ENCODE data around the gene PRPSAP1.

The PRPSAP1 gene

GRCh38 chr17:76353599-76354316, at the start of gene PRPSAP1:
PRPSAP1 (minus strand) TSS chr17:76353916; CDS start chr17:76353703, 213 bp downstream.
- peak; percentile 89 for DNase-seq (ENCODE audit: low read depth)

GRCh38 chr17:76402711-76403110, 49.0 kb upstream of the PRPSAP1 start:
- no peak for DNase-seq (ENCODE audit: low read depth)

GRCh38 chr17:76399175-76400172, 45.8 kb upstream of the PRPSAP1 start:
- no peak for DNase-seq (ENCODE audit: low read depth)

GRCh38 chr17:76398523-76399174, 44.9 kb upstream of the PRPSAP1 start:
- no peak for DNase-seq (ENCODE audit: low read depth)

GRCh38 chr17:76397687-76398522, 44.2 kb upstream of the PRPSAP1 start:
- peak; percentile 37 for DNase-seq (ENCODE audit: low read depth)

- no peak for DNase-seq (ENCODE audit: low read depth)
These were observed 43.5 kb upstream of the PRPSAP1 start for GRCh38 chr17:76397184-76397583.

- no peak for DNase-seq (ENCODE audit: low read depth)
These were observed 42.3 kb upstream of the PRPSAP1 start for GRCh38 chr17:76395980-76396379.

- no peak for DNase-seq (ENCODE audit: low read depth)
These were observed 40.5 kb upstream of the PRPSAP1 start for GRCh38 chr17:76394166-76394565.

GRCh38 chr17:76391200-76391715, 37.5 kb upstream of the PRPSAP1 start:
- no peak for DNase-seq (ENCODE audit: low read depth)

GRCh38 chr17:76390003-76390421, 36.3 kb upstream of the PRPSAP1 start:
- no peak for DNase-seq (ENCODE audit: low read depth)

- DNase-seq (ENCODE audit: low read depth) = no peak
These were observed 35.5 kb upstream of the PRPSAP1 start for GRCh38 chr17:76388966-76389888.

GRCh38 chr17:76386966-76387765, 33.5 kb upstream of the PRPSAP1 start:
- no peak for DNase-seq (ENCODE audit: low read depth)

GRCh38 chr17:76385892-76386786, 32.4 kb upstream of the PRPSAP1 start:
- DNase-seq (ENCODE audit: low read depth) = peak; percentile 68

GRCh38 chr17:76384987-76385891, 31.5 kb upstream of the PRPSAP1 start:
- DNase-seq (ENCODE audit: low read depth) = peak; percentile 25

GRCh38 chr17:76384222-76384986, 30.7 kb upstream of the PRPSAP1 start, which contains the start of gene SPHK1:
SPHK1 (plus strand) TSS chr17:76384609; CDS start chr17:76385645, 1,036 bp downstream.
- peak; percentile 32 for DNase-seq (ENCODE audit: low read depth)

- peak; percentile 38 for DNase-seq (ENCODE audit: low read depth)
These were observed 30.0 kb upstream of the PRPSAP1 start for GRCh38 chr17:76383546-76384221.

Measured in HS-5 (cell line).